IMR-90 (cell line): ENCODE measurements around the gene SYT6. TPM values are rescaled to one million over a fixed set of nuclear protein-coding genes. Genes with fewer than 3 reads are reported as not detected.

ENCODE experiments used
- ATAC-seq: fragments of 200-7000 bp; cut with Tn5 transposase; 2 replicates; pipeline ENCODE4 v1.9.1; 2020; ENCODE audit warnings: low read depth, mild to moderate bottlenecking, moderate library complexity
- BruUV-seq: library from RNA; stranded (reverse); fragments of 400-500 nt; replicated peaks from 2 replicates; lab custom pipeline; 2021; lab: Mats Ljungman, UMichigan
- CTCF ChIA-PET: fragments of 300-600 bp; formaldehyde crosslinking; extraction: SDS; loops from one replicate; lab custom pipeline; 2021; ENCODE audit warnings: antibody characterized with exemption; lab: Yijun Ruan, JAX
- POLR2A ChIA-PET: fragments of 300-600 bp; sonication (Branson Sonifier 250); formaldehyde crosslinking; loops from one replicate; lab custom pipeline; 2022; ENCODE audit warnings: antibody characterized with exemption; ENCODE audit not compliant: unreplicated experiment; lab: Charles Lee
- DNase-seq: peaks from one replicate; pipeline ENCODE4 v3.0.0; 2013
- H2AFZ ChIP-seq: replicated peaks from 2 replicates; pipeline ENCODE3; 2013; ENCODE audit warnings: low read length, mild to moderate bottlenecking; ENCODE audit not compliant: poor library complexity
- H2AK5ac ChIP-seq: 2 replicates; pipeline ENCODE4 v1.6.1; 2013; ENCODE audit warnings: low read depth, low read length, inconsistent platforms
- H2AK9ac ChIP-seq: replicated peaks from 2 replicates; pipeline ENCODE3; 2013; ENCODE audit warnings: mild to moderate bottlenecking, low read depth, low read length, moderate library complexity; ENCODE audit not compliant: poor library complexity
- H2BK120ac ChIP-seq: 2 replicates; pipeline ENCODE4 v1.6.1; 2013; ENCODE audit warnings: low read depth, low read length, inconsistent platforms
- H2BK15ac ChIP-seq: 3 replicates; pipeline ENCODE4 v1.6.1; 2013; ENCODE audit warnings: low read depth, low read length, inconsistent platforms
- H2BK20ac ChIP-seq: 2 replicates; pipeline ENCODE4 v1.6.1; 2013; ENCODE audit warnings: low read depth, mild to moderate bottlenecking, inconsistent platforms, low read length, moderate library complexity
- H2BK5ac ChIP-seq: 2 replicates; pipeline ENCODE4 v1.6.1; 2013; ENCODE audit warnings: mild to moderate bottlenecking, low read depth, low read length, inconsistent platforms; ENCODE audit not compliant: poor library complexity, severe bottlenecking
- H3K14ac ChIP-seq: replicated peaks from 2 replicates; pipeline ENCODE4 v1.6.1; 2013; ENCODE audit warnings: low read depth, low read length, inconsistent platforms
- H3K18ac ChIP-seq: 2 replicates; pipeline ENCODE4 v1.6.1; 2013; ENCODE audit warnings: low read depth, low read length, control low read depth
- H3K23ac ChIP-seq: 2 replicates; pipeline ENCODE4 v1.6.1; 2013; ENCODE audit warnings: low read depth, low read length, inconsistent platforms
- H3K27ac ChIP-seq: 2 replicates; pipeline ENCODE4 v1.5.1; 2013; ENCODE audit warnings: mild to moderate bottlenecking, control low read depth, low read length; ENCODE audit not compliant: insufficient read depth
- H3K27me3 ChIP-seq: 2 replicates; pipeline ENCODE4 v1.6.1; 2013; ENCODE audit warnings: low read length; ENCODE audit not compliant: control insufficient read depth, insufficient read depth
- H3K36me3 ChIP-seq: 2 replicates; pipeline ENCODE4 v1.6.1; 2013; ENCODE audit warnings: low read length, mixed read lengths; ENCODE audit not compliant: control insufficient read depth, insufficient read depth
- H3K4ac ChIP-seq: 2 replicates; pipeline ENCODE4 v1.6.1; 2013; ENCODE audit warnings: low read depth, low read length, inconsistent platforms
- H3K4me1 ChIP-seq: 2 replicates; pipeline ENCODE4 v1.6.1; 2013; ENCODE audit warnings: low read length, mixed read lengths; ENCODE audit not compliant: control insufficient read depth, insufficient read depth
- H3K4me2 ChIP-seq: 2 replicates; pipeline ENCODE4 v1.6.1; 2013; ENCODE audit warnings: low read depth, mild to moderate bottlenecking, control low read depth, low read length, moderate library complexity
- H3K4me3 ChIP-seq: 2 replicates; pipeline ENCODE4 v1.5.1; 2013; ENCODE audit warnings: low read depth, mild to moderate bottlenecking, control low read depth, low read length, moderate library complexity; ENCODE audit not compliant: insufficient read depth
- H3K56ac ChIP-seq: 2 replicates; pipeline ENCODE4 v1.6.1; 2013; ENCODE audit warnings: low read length, inconsistent platforms; ENCODE audit not compliant: insufficient read depth; ENCODE audit errors: extremely low read depth
- H3K79me1 ChIP-seq, 2 experiments: 2 replicates each; pipeline ENCODE4 v1.6.1; 2013; ENCODE audit warnings: low read length in 2 of 2, inconsistent platforms in 1 of 2, low read depth in 1 of 2
- H3K9ac ChIP-seq: 2 replicates; pipeline ENCODE4 v1.6.1; 2013; ENCODE audit warnings: low read depth, low read length, control low read depth
- H3K9me1 ChIP-seq: 2 replicates; pipeline ENCODE4 v1.6.1; 2013; ENCODE audit warnings: low read length, inconsistent platforms; ENCODE audit not compliant: insufficient read depth
- H3K9me3 ChIP-seq: 2 replicates; pipeline ENCODE4 v1.6.1; 2013; ENCODE audit warnings: low read length; ENCODE audit not compliant: control insufficient read depth, insufficient read depth
- H4K20me1 ChIP-seq: 2 replicates; pipeline ENCODE4 v1.6.1; 2013; ENCODE audit warnings: low read length, inconsistent platforms; ENCODE audit not compliant: insufficient read depth
- H4K5ac ChIP-seq: 2 replicates; pipeline ENCODE4 v1.6.1; 2013; ENCODE audit warnings: mild to moderate bottlenecking, low read depth, low read length, control low read depth
- H4K8ac ChIP-seq, 2 experiments: 2 replicates each; pipeline ENCODE4 v1.6.1; 2013; ENCODE audit warnings: low read depth in 2 of 2, low read length in 2 of 2, control low read depth in 1 of 2, inconsistent platforms in 1 of 2
- H4K91ac ChIP-seq: 2 replicates; pipeline ENCODE4 v1.6.1; 2013; ENCODE audit warnings: low read depth, low read length, inconsistent platforms; ENCODE audit not compliant: insufficient read depth
- BHLHE40 ChIP-seq: fragments of 150-350 bp; IDR thresholded peaks from 2 replicates; pipeline ENCODE4 v1.6.1; 2016; ENCODE audit warnings: mild to moderate bottlenecking, low read depth, low read length
- CHD1 ChIP-seq: IDR thresholded peaks from 2 replicates; pipeline ENCODE4 v1.6.1; 2012; ENCODE audit warnings: low read depth, low read length, improper control_type of control experiment
- MAFK ChIP-seq: IDR thresholded peaks from 2 replicates; pipeline ENCODE4 v1.6.1; 2012; ENCODE audit warnings: low read depth, low read length, improper control_type of control experiment
- MAZ ChIP-seq: IDR thresholded peaks from 2 replicates; pipeline ENCODE4 v1.6.1; 2012; ENCODE audit warnings: low read depth, mild to moderate bottlenecking, low read length, improper control_type of control experiment, moderate library complexity, borderline replicate concordance
- MXI1 ChIP-seq: IDR thresholded peaks from 2 replicates; pipeline ENCODE4 v1.6.1; 2012; ENCODE audit warnings: low read depth, mild to moderate bottlenecking, low read length, moderate library complexity, borderline replicate concordance
- RAD21 ChIP-seq: IDR thresholded peaks from 2 replicates; pipeline ENCODE4 v1.6.1; 2012; ENCODE audit warnings: low read length, improper control_type of control experiment
- RCOR1 ChIP-seq: IDR thresholded peaks from 2 replicates; pipeline ENCODE4 v1.6.1; 2012; ENCODE audit warnings: mild to moderate bottlenecking, low read length, improper control_type of control experiment; ENCODE audit not compliant: insufficient replicate concordance
- WGBS, 2 experiments: methylation state at CpG; one replicate each; pipeline versions ENCODE4 v1.1.5 to v1.1.7; 2013; ENCODE audit warnings: missing lambda C conversion rate in 2 of 2; ENCODE audit not compliant: insufficient read length in 1 of 2; ENCODE audit errors: extremely low coverage in 2 of 2; 5-methylcytosine and 5-hydroxymethylcytosine counted together
- dilution Hi-C: fragments of 300-500 bp; cut with HindIII; formaldehyde crosslinking; loops from one replicate; pipeline ENCODE4 v1.14.3; 2018; ENCODE audit warnings: low sequenced_read_pairs; ENCODE audit not compliant: unreplicated experiment
- in situ Hi-C: fragments of 300-500 bp; cut with MboI; formaldehyde crosslinking; loops from 3 replicates; pipeline ENCODE4 v1.14.3; 2019; ENCODE audit warnings: low sequenced_read_pairs, inconsistent platforms, mixed read lengths
- intact Hi-C: fragments of 100-400 bp; cut with micrococcal nuclease; formaldehyde crosslinking; loops from 2 replicates; pipeline ENCODE4 v1.10.0; 2022
- polyA plus RNA-seq, 3 experiments: library from polyadenylated mRNA; depleted of rRNA; stranded (reverse); fragments of >200 nt; gene quantifications; 2 replicates each; pipeline ENCODE4 v1.2.3, GENCODE V29; 2012; ENCODE audit warnings: low replicate concordance in 1 of 3
- total RNA-seq: library from RNA; depleted of rRNA; stranded (reverse); fragments of >200 nt; gene quantifications from 2 replicates; pipeline ENCODE4 v1.2.3, GENCODE V29; 2012
- TF ChIP-seq, protein P1 (sequence below): fragments of 150-350 bp; IDR thresholded peaks from 2 replicates; pipeline ENCODE4 v1.6.1; 2017; ENCODE audit warnings: mild to moderate bottlenecking, antibody characterized with exemption, low read length, low read depth
- TF ChIP-seq, protein P2 (sequence below): conservative IDR thresholded peaks from 2 replicates; pipeline ENCODE4 v1.5.1; 2012; ENCODE audit warnings: mild to moderate bottlenecking, low read depth, low read length, improper control_type of control experiment

SYT6 gene
- total and polyA plus RNA-seq, 2 of the 4 experiments (the other 2 are of a cell fraction), result not detected

- no peak overlapping the region for H2BK15ac ChIP-seq
- no peak overlapping the region for H2AK5ac ChIP-seq
- no peak overlapping the region for H3K27ac ChIP-seq
- H3K4me3 ChIP-seq, result no peak overlapping the region
- no peaks in the 10 kb centered on the region for H3K79me1 ChIP-seq
- TF ChIP-seq BHLHE40, result no peak
- TF ChIP-seq MAFK, result no peak
- no peak for TF ChIP-seq RCOR1
- TF ChIP-seq, protein P1, sequence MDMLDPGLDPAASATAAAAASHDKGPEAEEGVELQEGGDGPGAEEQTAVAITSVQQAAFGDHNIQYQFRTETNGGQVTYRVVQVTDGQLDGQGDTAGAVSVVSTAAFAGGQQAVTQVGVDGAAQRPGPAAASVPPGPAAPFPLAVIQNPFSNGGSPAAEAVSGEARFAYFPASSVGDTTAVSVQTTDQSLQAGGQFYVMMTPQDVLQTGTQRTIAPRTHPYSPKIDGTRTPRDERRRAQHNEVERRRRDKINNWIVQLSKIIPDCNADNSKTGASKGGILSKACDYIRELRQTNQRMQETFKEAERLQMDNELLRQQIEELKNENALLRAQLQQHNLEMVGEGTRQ, result no peak
- no peak for TF ChIP-seq MXI1
- TF ChIP-seq, protein P2, sequence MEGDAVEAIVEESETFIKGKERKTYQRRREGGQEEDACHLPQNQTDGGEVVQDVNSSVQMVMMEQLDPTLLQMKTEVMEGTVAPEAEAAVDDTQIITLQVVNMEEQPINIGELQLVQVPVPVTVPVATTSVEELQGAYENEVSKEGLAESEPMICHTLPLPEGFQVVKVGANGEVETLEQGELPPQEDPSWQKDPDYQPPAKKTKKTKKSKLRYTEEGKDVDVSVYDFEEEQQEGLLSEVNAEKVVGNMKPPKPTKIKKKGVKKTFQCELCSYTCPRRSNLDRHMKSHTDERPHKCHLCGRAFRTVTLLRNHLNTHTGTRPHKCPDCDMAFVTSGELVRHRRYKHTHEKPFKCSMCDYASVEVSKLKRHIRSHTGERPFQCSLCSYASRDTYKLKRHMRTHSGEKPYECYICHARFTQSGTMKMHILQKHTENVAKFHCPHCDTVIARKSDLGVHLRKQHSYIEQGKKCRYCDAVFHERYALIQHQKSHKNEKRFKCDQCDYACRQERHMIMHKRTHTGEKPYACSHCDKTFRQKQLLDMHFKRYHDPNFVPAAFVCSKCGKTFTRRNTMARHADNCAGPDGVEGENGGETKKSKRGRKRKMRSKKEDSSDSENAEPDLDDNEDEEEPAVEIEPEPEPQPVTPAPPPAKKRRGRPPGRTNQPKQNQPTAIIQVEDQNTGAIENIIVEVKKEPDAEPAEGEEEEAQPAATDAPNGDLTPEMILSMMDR, result no peak
- TF ChIP-seq RAD21, result no peak
- TF ChIP-seq CHD1, result no peak
- no peak for TF ChIP-seq MAZ
- in situ Hi-C loops (no loop called here), intact Hi-C loops (no loop called here), dilution Hi-C loops (no loop called here)
- no peak overlapping the region for H2BK5ac ChIP-seq
- no peak overlapping the region for H2BK120ac ChIP-seq
- no peak overlapping the region for H3K14ac ChIP-seq
- no TSS peak for BruUV-seq
- H3K4ac ChIP-seq, result no peak overlapping the region
- no peaks in the 10 kb centered on the region for H3K4me1 ChIP-seq
- H2AFZ ChIP-seq, result no peak overlapping the region
- H4K5ac ChIP-seq, result no peak overlapping the region
- WGBS, 2 experiments, result no CpG with 5 or more reads among the region's 3 CpGs
- no peaks in the 10 kb centered on the region for H3K36me3 ChIP-seq
- H3K9me1 ChIP-seq, result no peaks in the 10 kb centered on the region
- H3K56ac ChIP-seq, result no peak overlapping the region
- no peak for ATAC-seq
- CTCF ChIA-PET, result no interaction called here
- H2AK9ac ChIP-seq, result no peak overlapping the region
- H4K8ac ChIP-seq, result no peak overlapping the region
- H3K18ac ChIP-seq, result no peak overlapping the region
- no peak overlapping the region for H3K9ac ChIP-seq
- no peaks in the 10 kb centered on the region for H3K9me3 ChIP-seq
- H4K91ac ChIP-seq, result no peak overlapping the region
- H3K4me2 ChIP-seq, result no peak overlapping the region
- DNase-seq, result no peak
- POLR2A ChIA-PET, result no interaction called here
- no peaks in the 10 kb centered on the region for H4K20me1 ChIP-seq
- H3K23ac ChIP-seq, result no peak overlapping the region
- peaks cover 5% of the 10 kb centered on the region; the same call in 1 of the 2 replicates for H3K27me3 ChIP-seq
- no peak overlapping the region for H2BK20ac ChIP-seq
Measured at GRCh38 chr1:114199017-114199594, 45.4 kb upstream of the SYT6 start.
